Measurements from ENCODE around the gene CLASRP.

GRCh38 chr19:45025264-45025663 lies 13.6 kb upstream of the CLASRP start:
- TF ChIP-seq CTCF (IDR thresholded peaks at IDR 0.05) (no peak), POLR2A (IDR thresholded peaks at IDR 0.05) (no peak)
